Measurements from ENCODE around the gene CCDC3. TPM values are rescaled to one million over a fixed set of nuclear protein-coding genes. Genes with fewer than 3 reads are reported as not detected.

CCDC3 gene
- total and polyA plus RNA-seq, 2 of the 4 experiments (the other 2 are of a cell fraction): 0.29 to 0.36 TPM

- Histone ChIP-seq H4K5ac (ENCODE audit: low read depth, low read length) (no peak overlapping the region), H3K18ac (ENCODE audit: low read depth, low read length) (no peak overlapping the region), H3K56ac (ENCODE audit: extremely low read depth, insufficient read depth, low read length) (no peak overlapping the region), H2AK9ac (replicated peaks; ENCODE audit: low read depth, low read length, poor library complexity) (no peak overlapping the region), H3K14ac (replicated peaks; ENCODE audit: low read depth, low read length) (no peak overlapping the region), H3K4me2 (ENCODE audit: low read depth, low read length) (no peak overlapping the region), H3K9me3 (ENCODE audit: control insufficient read depth, insufficient read depth, low read length) (peaks cover 2% of the 10 kb centered on the region; the same call in 1 of the 2 replicates), H2BK15ac (ENCODE audit: low read depth, low read length) (no peak overlapping the region), H3K79me1 (ENCODE audit: low read depth in 1 of 2, low read length in 2 of 2) (no peaks in the 10 kb centered on the region), H3K36me3 (ENCODE audit: control insufficient read depth, insufficient read depth, low read length) (no peaks in the 10 kb centered on the region), H3K9ac (ENCODE audit: low read depth, low read length) (no peak overlapping the region), H3K4ac (ENCODE audit: low read depth, low read length) (no peak overlapping the region), H4K91ac (ENCODE audit: insufficient read depth, low read depth, low read length) (no peak overlapping the region), H3K9me1 (ENCODE audit: insufficient read depth, low read length) (no peaks in the 10 kb centered on the region), H3K4me3 (ENCODE audit: insufficient read depth, low read depth, low read length) (no peak overlapping the region), H2AK5ac (ENCODE audit: low read depth, low read length) (no peak overlapping the region), H3K23ac (ENCODE audit: low read depth, low read length) (no peak overlapping the region), H3K27ac (ENCODE audit: insufficient read depth, low read length) (no peak overlapping the region), H4K8ac (ENCODE audit: low read depth in 2 of 2, low read length in 2 of 2) (no peak overlapping the region), H4K20me1 (ENCODE audit: insufficient read depth, low read length) (no peaks in the 10 kb centered on the region), H2BK5ac (ENCODE audit: low read depth, low read length, poor library complexity, severe bottlenecking) (no peak overlapping the region), H2BK120ac (ENCODE audit: low read depth, low read length) (no peak overlapping the region), H2AFZ (replicated peaks; ENCODE audit: low read length, poor library complexity) (no peak overlapping the region), H2BK20ac (ENCODE audit: low read depth, low read length) (no peak overlapping the region), H3K4me1 (ENCODE audit: control insufficient read depth, insufficient read depth, low read length) (no peaks in the 10 kb centered on the region; the same call in 1 of the 2 replicates), H3K27me3 (ENCODE audit: control insufficient read depth, insufficient read depth, low read length) (peaks cover 10% of the 10 kb centered on the region; the same call in 1 of the 2 replicates)
- ChIA-PET CTCF (no interaction called here), POLR2A (ENCODE audit: unreplicated experiment) (no interaction called here)
- ATAC-seq (ENCODE audit: low read depth) (peak; percentile 67), DNase-seq (peak; percentile 63)
- BruUV-seq (replicated peaks): no TSS peak
- in situ Hi-C loops (cut with MboI; ENCODE audit: low sequenced_read_pairs) (no loop called here), intact Hi-C loops (cut with micrococcal nuclease) (no loop called here), dilution Hi-C loops (cut with HindIII; ENCODE audit: low sequenced_read_pairs, unreplicated experiment) (no loop called here)
- TF ChIP-seq CEBPB (IDR thresholded peaks at IDR 0.05; ENCODE audit: low read depth, low read length) (no peak), CTCF (conservative IDR thresholded peaks at IDR 0.05; ENCODE audit: low read depth, low read length) (no peak), FOS (IDR thresholded peaks at IDR 0.05; ENCODE audit: low read depth, low read length) (0 out of 2 replicates have a peak, but pooled peaks have one; percentile 9)
- no CpG with 5 or more reads among the region's 4 CpGs for WGBS, 2 experiments (ENCODE audit: extremely low coverage in 2 of 2, insufficient read length in 1 of 2)
Measured at GRCh38 chr10:12981570-12981969, 19.9 kb downstream of the CCDC3 start.
